ENCODE data around the gene NNT. TPM values are rescaled to one million over a fixed set of nuclear protein-coding genes. Genes with fewer than 3 reads are reported as not detected.

Gene NNT
- total RNA-seq, 1 donor from 2014 or later: 32.9 TPM

GRCh38 chr5:43674536-43674935, 71.6 kb downstream of the NNT start:
- no peak for TF ChIP-seq CTCF (IDR thresholded peaks at IDR 0.05; ENCODE audit: insufficient read depth, low read length, severe bottlenecking)
- H3K4me3 ChIP-seq (ENCODE audit: low read depth, low read length): no peak overlapping the region
- DNase-seq (ENCODE audit: low read depth) (no peak), FAIRE-seq (no peak)
- H3K36me3 ChIP-seq (ENCODE audit: control insufficient read depth, insufficient read depth, low read length): no peaks in the 10 kb centered on the region
- no peaks in the 10 kb centered on the region for H3K27me3 ChIP-seq (ENCODE audit: control insufficient read depth, insufficient read depth, low read length)

- no peak for TF ChIP-seq CTCF (IDR thresholded peaks at IDR 0.05; ENCODE audit: insufficient read depth, low read length, severe bottlenecking)
- H3K27me3 ChIP-seq (ENCODE audit: control insufficient read depth, insufficient read depth, low read length): no peaks in the 10 kb centered on the region
- no peak for FAIRE-seq
- no peak for DNase-seq (ENCODE audit: low read depth)
- H3K36me3 ChIP-seq (ENCODE audit: control insufficient read depth, insufficient read depth, low read length): no peaks in the 10 kb centered on the region
- H3K4me3 ChIP-seq (ENCODE audit: low read depth, low read length): no peak overlapping the region
These were observed 72.4 kb downstream of the NNT start for GRCh38 chr5:43675357-43675756.

- no peak for TF ChIP-seq CTCF (IDR thresholded peaks at IDR 0.05; ENCODE audit: insufficient read depth, low read length, severe bottlenecking)
- DNase-seq (ENCODE audit: low read depth) (peak; percentile 22), FAIRE-seq (no peak)
- H3K27me3 ChIP-seq (ENCODE audit: control insufficient read depth, insufficient read depth, low read length): no peaks in the 10 kb centered on the region
- H3K4me3 ChIP-seq (ENCODE audit: low read depth, low read length): no peak overlapping the region
- no peaks in the 10 kb centered on the region for H3K36me3 ChIP-seq (ENCODE audit: control insufficient read depth, insufficient read depth, low read length)
These were observed 73.3 kb downstream of the NNT start for GRCh38 chr5:43676083-43676840.

- H3K4me3 ChIP-seq (ENCODE audit: low read depth, low read length): no peak overlapping the region
- no peak for TF ChIP-seq CTCF (IDR thresholded peaks at IDR 0.05; ENCODE audit: insufficient read depth, low read length, severe bottlenecking)
- no peak for DNase-seq (ENCODE audit: low read depth)
- H3K27me3 ChIP-seq (ENCODE audit: control insufficient read depth, insufficient read depth, low read length): no peaks in the 10 kb centered on the region
- FAIRE-seq: no peak
- H3K36me3 ChIP-seq (ENCODE audit: control insufficient read depth, insufficient read depth, low read length): no peaks in the 10 kb centered on the region
These were observed 74.3 kb downstream of the NNT start for GRCh38 chr5:43677253-43677652.

GRCh38 chr5:43679214-43679613, 76.2 kb downstream of the NNT start:
- FAIRE-seq (no peak), DNase-seq (ENCODE audit: low read depth) (no peak)
- Histone ChIP-seq H3K4me3 (ENCODE audit: low read depth, low read length) (no peak overlapping the region), H3K27me3 (ENCODE audit: control insufficient read depth, insufficient read depth, low read length) (no peaks in the 10 kb centered on the region), H3K36me3 (ENCODE audit: control insufficient read depth, insufficient read depth, low read length) (no peaks in the 10 kb centered on the region)
- TF ChIP-seq CTCF (IDR thresholded peaks at IDR 0.05; ENCODE audit: insufficient read depth, low read length, severe bottlenecking): no peak

- DNase-seq (ENCODE audit: low read depth): no peak
- Histone ChIP-seq H3K27me3 (ENCODE audit: control insufficient read depth, insufficient read depth, low read length) (no peaks in the 10 kb centered on the region), H3K4me3 (ENCODE audit: low read depth, low read length) (no peak overlapping the region), H3K36me3 (ENCODE audit: control insufficient read depth, insufficient read depth, low read length) (no peaks in the 10 kb centered on the region)
- no peak for TF ChIP-seq CTCF (IDR thresholded peaks at IDR 0.05; ENCODE audit: insufficient read depth, low read length, severe bottlenecking)
- FAIRE-seq: no peak
These were observed 77.3 kb downstream of the NNT start for GRCh38 chr5:43680286-43680685.

All from bronchial epithelial cell (primary cell).